Measurements from ENCODE around the gene TUT4. TPM values are rescaled to one million over a fixed set of nuclear protein-coding genes. Genes with fewer than 3 reads are reported as not detected.

TUT4 gene
- total RNA-seq, 1 donor from 2014 or later, result 17.6 TPM

- no peak for TF ChIP-seq CTCF (IDR thresholded peaks at IDR 0.05; ENCODE audit: insufficient read depth, low read length, severe bottlenecking)
- Histone ChIP-seq H3K27me3 (ENCODE audit: control insufficient read depth, insufficient read depth, low read length) (no peaks in the 10 kb centered on the region), H3K36me3 (ENCODE audit: control insufficient read depth, insufficient read depth, low read length) (no peaks in the 10 kb centered on the region), H3K4me3 (ENCODE audit: low read depth, low read length) (no peak overlapping the region)
- no peak for FAIRE-seq
- peak; percentile 60 for DNase-seq (ENCODE audit: low read depth)
These were observed 3.9 kb upstream of the TUT4 start for GRCh38 chr1:52556641-52557360.

- Histone ChIP-seq H3K4me3 (ENCODE audit: low read depth, low read length) (no peak overlapping the region), H3K36me3 (ENCODE audit: control insufficient read depth, insufficient read depth, low read length) (no peaks in the 10 kb centered on the region), H3K27me3 (ENCODE audit: control insufficient read depth, insufficient read depth, low read length) (no peaks in the 10 kb centered on the region)
- TF ChIP-seq CTCF (IDR thresholded peaks at IDR 0.05; ENCODE audit: insufficient read depth, low read length, severe bottlenecking), result no peak
- FAIRE-seq, result no peak
- DNase-seq (ENCODE audit: low read depth), result peak; percentile 86
These were observed 1.9 kb upstream of the TUT4 start for GRCh38 chr1:52554756-52555155.

- DNase-seq (ENCODE audit: low read depth), result peak; percentile 5
- Histone ChIP-seq H3K27me3 (ENCODE audit: control insufficient read depth, insufficient read depth, low read length) (no peaks in the 10 kb centered on the region), H3K36me3 (ENCODE audit: control insufficient read depth, insufficient read depth, low read length) (no peaks in the 10 kb centered on the region), H3K4me3 (ENCODE audit: low read depth, low read length) (no peak overlapping the region)
- no peak for TF ChIP-seq CTCF (IDR thresholded peaks at IDR 0.05; ENCODE audit: insufficient read depth, low read length, severe bottlenecking)
- FAIRE-seq, result no peak
These were observed 1.4 kb upstream of the TUT4 start for GRCh38 chr1:52554267-52554640.

GRCh38 chr1:52553362-52554266 is 722 bp upstream of the TUT4 start:
- FAIRE-seq (no peak), DNase-seq (ENCODE audit: low read depth) (peak; percentile 32)
- H3K27me3 ChIP-seq (ENCODE audit: control insufficient read depth, insufficient read depth, low read length), result no peaks in the 10 kb centered on the region
- TF ChIP-seq CTCF (IDR thresholded peaks at IDR 0.05; ENCODE audit: insufficient read depth, low read length, severe bottlenecking), result no peak
- H3K4me3 ChIP-seq (ENCODE audit: low read depth, low read length), result peak overlapping the region; percentile 91
- H3K36me3 ChIP-seq (ENCODE audit: control insufficient read depth, insufficient read depth, low read length), result no peaks in the 10 kb centered on the region

GRCh38 chr1:52552236-52552504 is 722 bp downstream of the TUT4 start:
- FAIRE-seq (peak; percentile 60), DNase-seq (ENCODE audit: low read depth) (peak; percentile 92)
- TF ChIP-seq CTCF (IDR thresholded peaks at IDR 0.05; ENCODE audit: insufficient read depth, low read length, severe bottlenecking), result no peak
- no peaks in the 10 kb centered on the region for H3K27me3 ChIP-seq (ENCODE audit: control insufficient read depth, insufficient read depth, low read length)
- no peaks in the 10 kb centered on the region for H3K36me3 ChIP-seq (ENCODE audit: control insufficient read depth, insufficient read depth, low read length)
- H3K4me3 ChIP-seq (ENCODE audit: low read depth, low read length), result peak overlapping the region; percentile 91
